Activated naive CD8-positive, alpha-beta T cell (primary cell): ENCODE data around the gene PAX8.

Source experiments
- H3K27ac Mint-ChIP-seq: one replicate; pipeline ENCODE4 v1.8.0; 2021; ENCODE audit warnings: mixed read lengths
- H3K27me3 Mint-ChIP-seq: one replicate; pipeline ENCODE4 v1.8.0; 2021; ENCODE audit warnings: mixed read lengths
- H3K36me3 Mint-ChIP-seq: one replicate; pipeline ENCODE4 v1.8.0; 2021; ENCODE audit warnings: mixed read lengths
- H3K4me1 Mint-ChIP-seq: one replicate; pipeline ENCODE4 v1.8.0; 2021; ENCODE audit warnings: low read depth, mixed read lengths
- H3K4me3 Mint-ChIP-seq: one replicate; pipeline ENCODE4 v1.8.0; 2021; ENCODE audit warnings: mild to moderate bottlenecking, mixed read lengths
- H3K9me3 Mint-ChIP-seq: one replicate; pipeline ENCODE4 v1.8.0; 2021; ENCODE audit warnings: low read depth, mixed read lengths

The PAX8 gene

DNA sequence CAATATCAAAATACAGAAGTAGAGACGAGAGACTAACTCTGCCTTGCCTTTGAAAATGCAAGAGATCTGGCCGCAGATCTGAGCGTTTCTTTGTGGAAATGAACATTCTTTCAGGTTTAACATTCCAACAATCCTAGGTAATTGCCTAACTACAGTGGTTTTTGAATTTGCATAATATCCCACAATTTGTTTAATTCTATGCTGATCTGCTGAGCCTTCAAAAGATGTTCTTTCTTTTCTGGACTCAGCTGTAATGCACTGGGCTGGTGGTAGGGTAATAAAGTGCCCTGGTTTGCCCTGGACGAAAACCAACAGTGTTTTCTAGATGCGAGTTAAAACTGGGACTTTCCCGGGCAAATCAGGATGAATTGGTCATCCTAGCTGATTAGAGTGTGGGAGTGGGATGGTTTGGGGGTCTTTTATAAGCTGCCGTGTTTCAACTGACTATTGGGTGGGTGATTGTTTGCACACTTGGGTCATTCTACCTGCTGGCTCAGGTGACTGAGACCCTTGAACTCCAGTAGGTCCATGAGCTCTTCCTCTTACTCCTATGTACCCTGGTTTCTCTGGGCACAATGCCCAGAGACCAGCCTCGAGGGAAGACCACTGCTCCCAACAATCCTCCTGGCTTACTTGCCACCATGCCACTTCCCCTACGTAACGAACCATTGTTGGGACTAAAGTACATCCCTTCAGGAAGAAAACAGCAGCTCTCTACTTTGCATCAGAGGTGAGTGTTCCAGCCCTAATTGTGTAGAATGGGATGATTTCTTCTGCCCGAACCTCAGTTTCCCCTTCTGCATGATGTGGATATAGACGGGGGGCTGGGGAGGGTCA, 3.4 kb upstream of the PAX8 start:
- Mint-ChIP-seq H3K9me3 (no peaks in the 10 kb centered on the region), H3K27me3 (no peaks in the 10 kb centered on the region), H3K4me1 (peaks cover 6% of the 10 kb centered on the region), H3K36me3 (no peaks in the 10 kb centered on the region), H3K27ac (no peak overlapping the region), H3K4me3 (no peak overlapping the region)

- peaks cover 16% of the 10 kb centered on the region for H3K27me3 Mint-ChIP-seq
- no peak overlapping the region for H3K4me3 Mint-ChIP-seq
- H3K4me1 Mint-ChIP-seq: peaks cover 24% of the 10 kb centered on the region
- no peak overlapping the region for H3K27ac Mint-ChIP-seq
- no peaks in the 10 kb centered on the region for H3K9me3 Mint-ChIP-seq
- H3K36me3 Mint-ChIP-seq: peaks cover 2% of the 10 kb centered on the region
Observed at GRCh38 chr2:113278073-113278741, 514 bp downstream of the PAX8 start.

GRCh38 chr2:113277474-113278072, 1.1 kb downstream of the PAX8 start:
- peaks cover 2% of the 10 kb centered on the region for H3K36me3 Mint-ChIP-seq
- H3K27me3 Mint-ChIP-seq: peaks cover 16% of the 10 kb centered on the region
- peaks cover 28% of the 10 kb centered on the region for H3K4me1 Mint-ChIP-seq
- H3K9me3 Mint-ChIP-seq: no peaks in the 10 kb centered on the region
- no peak overlapping the region for H3K27ac Mint-ChIP-seq
- peak overlapping the region; percentile 78 for H3K4me3 Mint-ChIP-seq

DNA sequence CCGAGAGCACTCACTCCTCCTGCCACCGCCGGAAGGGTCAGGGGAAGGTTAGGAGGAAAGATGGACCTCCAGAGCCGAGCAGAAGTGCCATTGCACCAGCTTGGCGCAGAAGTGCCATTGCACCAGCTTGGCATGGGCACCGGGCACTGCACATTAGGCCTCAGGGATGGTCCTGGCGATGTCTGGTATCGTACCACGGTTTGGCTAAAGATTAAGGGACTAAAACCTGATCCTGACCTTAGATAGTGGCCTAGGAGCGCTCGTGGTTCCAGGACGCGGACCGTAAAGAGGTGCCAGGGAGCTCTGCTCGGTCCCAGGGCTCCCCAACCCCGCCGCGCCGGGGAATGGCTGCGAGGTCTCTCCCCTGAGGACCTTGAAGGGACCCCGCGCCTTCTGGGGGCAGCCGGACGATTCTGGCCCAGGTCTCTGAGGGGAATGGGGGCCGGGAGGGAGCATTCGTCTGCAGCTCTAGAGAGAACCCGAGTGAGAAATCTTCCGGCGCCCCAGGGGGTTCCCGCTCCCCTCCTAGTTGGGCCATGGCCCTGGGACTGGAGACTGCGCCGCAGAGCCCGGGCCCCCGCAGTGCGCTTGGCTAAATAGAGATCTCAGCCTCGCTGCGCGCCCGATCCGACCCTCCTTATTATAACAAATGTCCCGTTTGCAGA, 1.8 kb downstream of the PAX8 start:
- H3K27ac Mint-ChIP-seq: no peak overlapping the region
- peaks cover 29% of the 10 kb centered on the region for H3K4me1 Mint-ChIP-seq
- H3K27me3 Mint-ChIP-seq: peaks cover 18% of the 10 kb centered on the region

GRCh38 chr2:113276216-113276760, 2.4 kb downstream of the PAX8 start:
- H3K27me3 Mint-ChIP-seq: peaks cover 18% of the 10 kb centered on the region
- H3K36me3 Mint-ChIP-seq: peaks cover 2% of the 10 kb centered on the region
- H3K9me3 Mint-ChIP-seq: no peaks in the 10 kb centered on the region
- peaks cover 29% of the 10 kb centered on the region for H3K4me1 Mint-ChIP-seq
- H3K27ac Mint-ChIP-seq: no peak overlapping the region
- peak overlapping the region; percentile 78 for H3K4me3 Mint-ChIP-seq

More for the DNA sequence above, 1.8 kb downstream of the PAX8 start:
- Mint-ChIP-seq H3K36me3 (peaks cover 2% of the 10 kb centered on the region), H3K4me3 (peak overlapping the region; percentile 78), H3K9me3 (no peaks in the 10 kb centered on the region)

GRCh38 chr2:113275556-113276215, 3.0 kb downstream of the PAX8 start:
- H3K4me1 Mint-ChIP-seq: peaks cover 29% of the 10 kb centered on the region
- peak overlapping the region; percentile 78 for H3K4me3 Mint-ChIP-seq
- peaks cover 18% of the 10 kb centered on the region for H3K27me3 Mint-ChIP-seq
- H3K9me3 Mint-ChIP-seq: no peaks in the 10 kb centered on the region
- no peak overlapping the region for H3K27ac Mint-ChIP-seq
- peaks cover 2% of the 10 kb centered on the region for H3K36me3 Mint-ChIP-seq

GRCh38 chr2:113274432-113274831, 4.3 kb downstream of the PAX8 start:
- Mint-ChIP-seq H3K4me1 (peaks cover 29% of the 10 kb centered on the region), H3K27me3 (peaks cover 18% of the 10 kb centered on the region), H3K4me3 (no peak overlapping the region), H3K9me3 (no peaks in the 10 kb centered on the region), H3K36me3 (peaks cover 4% of the 10 kb centered on the region), H3K27ac (no peak overlapping the region)

DNA sequence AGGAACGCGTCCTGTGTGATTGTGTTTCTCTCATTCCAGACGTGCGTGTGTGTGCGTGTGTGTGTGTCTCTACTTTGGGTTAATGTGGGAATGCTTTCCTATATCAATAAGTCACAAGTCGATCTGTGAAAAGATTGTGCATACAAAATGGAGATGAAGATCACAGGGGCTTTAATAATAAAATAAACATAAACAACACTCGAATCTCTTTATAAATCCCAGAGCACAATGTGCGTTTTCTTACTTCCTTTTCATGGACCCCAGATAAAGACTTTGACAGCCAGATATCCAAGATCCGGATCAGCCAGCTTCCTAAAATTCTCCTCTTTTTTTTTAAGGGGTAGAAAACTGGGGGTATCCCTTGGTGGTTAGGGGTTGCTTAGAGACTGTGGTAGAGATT, 4.7 kb downstream of the PAX8 start:
- Mint-ChIP-seq H3K4me1 (peaks cover 29% of the 10 kb centered on the region), H3K4me3 (no peak overlapping the region), H3K9me3 (no peaks in the 10 kb centered on the region), H3K27ac (no peak overlapping the region), H3K27me3 (peaks cover 18% of the 10 kb centered on the region), H3K36me3 (peaks cover 4% of the 10 kb centered on the region)

- H3K27ac Mint-ChIP-seq: no peak overlapping the region
- H3K4me1 Mint-ChIP-seq: peaks cover 29% of the 10 kb centered on the region
- peaks cover 4% of the 10 kb centered on the region for H3K36me3 Mint-ChIP-seq
- H3K27me3 Mint-ChIP-seq: peaks cover 19% of the 10 kb centered on the region
- no peak overlapping the region for H3K4me3 Mint-ChIP-seq
- H3K9me3 Mint-ChIP-seq: no peaks in the 10 kb centered on the region
Observed at GRCh38 chr2:113273027-113273551, 5.6 kb downstream of the PAX8 start.

GRCh38 chr2:113272477-113272876, 6.2 kb downstream of the PAX8 start:
- Mint-ChIP-seq H3K4me3 (no peak overlapping the region), H3K27ac (no peak overlapping the region), H3K27me3 (peaks cover 19% of the 10 kb centered on the region), H3K36me3 (peaks cover 8% of the 10 kb centered on the region), H3K4me1 (peaks cover 29% of the 10 kb centered on the region), H3K9me3 (no peaks in the 10 kb centered on the region)

DNA sequence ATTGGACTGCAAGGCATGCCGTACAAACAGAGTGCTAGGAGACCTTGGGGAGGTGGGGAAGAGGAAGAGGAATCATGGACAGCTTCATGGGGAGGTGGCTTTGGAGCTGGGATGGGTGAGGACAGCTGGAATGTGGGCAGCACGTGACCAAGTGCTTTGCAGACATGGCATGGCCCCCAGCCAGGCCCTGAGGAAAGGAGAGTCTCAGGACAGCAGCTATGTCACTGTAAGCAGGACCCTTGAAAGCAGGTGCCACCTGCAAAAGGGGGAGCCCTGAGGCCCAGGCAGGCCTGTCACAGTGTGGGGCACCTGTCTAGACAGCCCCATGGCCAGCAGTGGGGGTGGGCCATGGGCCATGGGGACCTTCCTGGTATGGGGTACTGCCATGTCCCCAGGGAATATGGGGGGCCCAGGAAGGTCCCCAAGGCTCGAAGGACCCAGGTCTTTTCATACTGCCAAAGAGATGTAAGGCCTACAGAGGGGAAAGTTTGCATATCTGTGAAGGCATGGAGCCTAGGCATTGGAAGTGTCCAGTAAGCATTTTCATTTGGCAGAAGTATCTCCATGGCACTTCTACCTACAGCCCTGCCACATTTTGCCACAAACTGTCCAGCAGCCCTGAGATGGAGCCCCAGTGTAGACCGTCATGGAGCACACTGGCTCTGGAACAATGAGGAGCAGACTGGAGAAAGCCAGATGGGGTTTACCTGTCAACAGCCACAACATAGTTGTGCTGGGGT, 9.9 kb downstream of the PAX8 start:
- H3K27me3 Mint-ChIP-seq: peaks cover 8% of the 10 kb centered on the region

GRCh38 chr2:113266431-113266830, 12.3 kb downstream of the PAX8 start:
- Mint-ChIP-seq H3K4me3 (no peak overlapping the region), H3K27me3 (peaks cover 4% of the 10 kb centered on the region), H3K4me1 (no peaks in the 10 kb centered on the region), H3K27ac (no peak overlapping the region), H3K36me3 (peaks cover 25% of the 10 kb centered on the region), H3K9me3 (no peaks in the 10 kb centered on the region)

More for the DNA sequence above, 9.9 kb downstream of the PAX8 start:
- peaks cover 10% of the 10 kb centered on the region for H3K4me1 Mint-ChIP-seq
- H3K4me3 Mint-ChIP-seq: no peak overlapping the region
- H3K27ac Mint-ChIP-seq: no peak overlapping the region
- no peaks in the 10 kb centered on the region for H3K9me3 Mint-ChIP-seq
- peaks cover 19% of the 10 kb centered on the region for H3K36me3 Mint-ChIP-seq

- no peaks in the 10 kb centered on the region for H3K9me3 Mint-ChIP-seq
- peaks cover 25% of the 10 kb centered on the region for H3K36me3 Mint-ChIP-seq
- peaks cover 4% of the 10 kb centered on the region for H3K27me3 Mint-ChIP-seq
- no peak overlapping the region for H3K27ac Mint-ChIP-seq
- H3K4me3 Mint-ChIP-seq: no peak overlapping the region
- H3K4me1 Mint-ChIP-seq: peaks cover 9% of the 10 kb centered on the region
Observed at GRCh38 chr2:113264713-113265403, 13.9 kb downstream of the PAX8 start.
